ENCODE results near the gene CAV2. TPM values are rescaled to one million over a fixed set of nuclear protein-coding genes. Genes with fewer than 3 reads are reported as not detected.

The CAV2 gene
- total RNA-seq, 1 experiment from 2014 or later = 76.6 TPM

DNA sequence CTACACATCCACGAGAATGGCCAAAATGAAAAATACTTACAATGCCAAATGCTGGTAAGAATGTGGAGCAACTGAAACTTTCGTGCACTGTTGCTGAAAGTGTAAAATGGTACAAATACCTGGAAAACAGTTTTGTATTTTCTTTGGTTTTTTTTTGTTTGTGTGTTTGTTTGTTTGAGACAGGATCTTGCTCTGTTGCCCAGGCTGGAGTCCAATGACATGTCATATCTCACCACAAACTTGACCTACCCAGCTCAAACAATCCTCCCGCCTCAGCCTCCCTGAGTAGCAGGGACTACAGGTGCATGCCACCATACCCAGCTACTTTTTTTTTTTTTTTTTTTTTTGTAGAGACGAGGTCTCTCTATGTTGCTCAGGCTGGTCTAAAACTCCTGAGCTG is 35.6 kb upstream of the CAV2 start:
- no peaks in the 10 kb centered on the region for H4K20me1 ChIP-seq (ENCODE audit: low read length)
- H3K36me3 ChIP-seq (ENCODE audit: low read depth, low read length) = no peaks in the 10 kb centered on the region
- no peak for DNase-seq
- H3K27me3 ChIP-seq (ENCODE audit: low read length) = no peaks in the 10 kb centered on the region
- BruUV-seq (replicated peaks) = no TSS peak
- H3K9me3 ChIP-seq (ENCODE audit: low read length) = no peaks in the 10 kb centered on the region
- TF ChIP-seq, protein P1, sequence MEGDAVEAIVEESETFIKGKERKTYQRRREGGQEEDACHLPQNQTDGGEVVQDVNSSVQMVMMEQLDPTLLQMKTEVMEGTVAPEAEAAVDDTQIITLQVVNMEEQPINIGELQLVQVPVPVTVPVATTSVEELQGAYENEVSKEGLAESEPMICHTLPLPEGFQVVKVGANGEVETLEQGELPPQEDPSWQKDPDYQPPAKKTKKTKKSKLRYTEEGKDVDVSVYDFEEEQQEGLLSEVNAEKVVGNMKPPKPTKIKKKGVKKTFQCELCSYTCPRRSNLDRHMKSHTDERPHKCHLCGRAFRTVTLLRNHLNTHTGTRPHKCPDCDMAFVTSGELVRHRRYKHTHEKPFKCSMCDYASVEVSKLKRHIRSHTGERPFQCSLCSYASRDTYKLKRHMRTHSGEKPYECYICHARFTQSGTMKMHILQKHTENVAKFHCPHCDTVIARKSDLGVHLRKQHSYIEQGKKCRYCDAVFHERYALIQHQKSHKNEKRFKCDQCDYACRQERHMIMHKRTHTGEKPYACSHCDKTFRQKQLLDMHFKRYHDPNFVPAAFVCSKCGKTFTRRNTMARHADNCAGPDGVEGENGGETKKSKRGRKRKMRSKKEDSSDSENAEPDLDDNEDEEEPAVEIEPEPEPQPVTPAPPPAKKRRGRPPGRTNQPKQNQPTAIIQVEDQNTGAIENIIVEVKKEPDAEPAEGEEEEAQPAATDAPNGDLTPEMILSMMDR (conservative IDR thresholded peaks at IDR 0.05; ENCODE audit: low read depth, low read length) = no peak
- TF ChIP-seq EZH2phosphoT487 (IDR thresholded peaks at IDR 0.05; ENCODE audit: borderline replicate concordance, low read length) (no peak), EZH2 (IDR thresholded peaks at IDR 0.05; ENCODE audit: low read length, unreplicated experiment) (no peak)
- ATAC-seq = no peak
- H3F3A ChIP-seq (ENCODE audit: low read length, unreplicated experiment) = no peaks in the 10 kb centered on the region
- no peak overlapping the region for H2AFZ ChIP-seq (ENCODE audit: low read length)
- no peak overlapping the region for H3K4me3 ChIP-seq (ENCODE audit: low read length)
- ChIA-PET CTCF (interaction anchor here (2.1 kb wide), 1 partner anchor 63 kb away, joined by 10 read pairs; no protein-coding TSS in a partner anchor), POLR2A (ENCODE audit: unreplicated experiment) (no interaction called here)
- no peak overlapping the region for H3K9ac ChIP-seq (ENCODE audit: low read length)
- H3K27ac ChIP-seq (ENCODE audit: low read length) = peak overlapping the region; percentile 75
- peaks cover 41% of the 10 kb centered on the region for H3K4me1 ChIP-seq (ENCODE audit: insufficient read depth, low read length)
- no peaks in the 10 kb centered on the region for H3K9me2 ChIP-seq (replicated peaks; ENCODE audit: low read length)
- H3K4me2 ChIP-seq (ENCODE audit: low read length) = no peak overlapping the region
- intact Hi-C loops (cut with micrococcal nuclease) = loop anchor here (2.0 kb wide), 1 partner anchor 35 kb away; the partner anchor contains the start of gene CAV2
- H3K79me2 ChIP-seq (ENCODE audit: low read length) = no peaks in the 10 kb centered on the region

DNA sequence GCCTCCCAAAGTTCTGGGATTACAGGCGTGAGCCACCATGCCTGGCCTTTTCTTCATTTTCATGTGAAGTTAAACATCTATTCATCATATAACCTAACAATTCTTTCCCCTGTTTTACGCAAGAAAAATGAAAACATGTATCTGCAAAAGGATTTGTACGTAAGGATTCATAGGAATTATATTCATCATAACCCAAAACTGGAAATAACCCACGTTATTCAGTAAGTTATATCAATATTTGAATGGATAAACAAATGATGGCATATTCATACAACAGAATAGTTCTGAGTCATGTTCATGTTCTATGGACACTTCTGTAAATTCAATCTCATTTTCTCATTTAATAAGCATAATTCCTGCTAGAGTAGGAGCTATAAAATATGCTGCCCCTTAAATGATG is 35.2 kb upstream of the CAV2 start:
- Histone ChIP-seq H3K36me3 (ENCODE audit: low read depth, low read length) (no peaks in the 10 kb centered on the region), H3K27me3 (ENCODE audit: low read length) (no peaks in the 10 kb centered on the region), H4K20me1 (ENCODE audit: low read length) (no peaks in the 10 kb centered on the region), H3K79me2 (ENCODE audit: low read length) (no peaks in the 10 kb centered on the region), H3K9ac (ENCODE audit: low read length) (peak overlapping the region; percentile 18; the same call in 1 of the 2 replicates), H3K4me2 (ENCODE audit: low read length) (no peak overlapping the region), H2AFZ (ENCODE audit: low read length) (no peak overlapping the region), H3K4me1 (ENCODE audit: insufficient read depth, low read length) (peaks cover 41% of the 10 kb centered on the region), H3K4me3 (ENCODE audit: low read length) (no peak overlapping the region), H3K9me3 (ENCODE audit: low read length) (no peaks in the 10 kb centered on the region), H3K9me2 (replicated peaks; ENCODE audit: low read length) (no peaks in the 10 kb centered on the region), H3F3A (ENCODE audit: low read length, unreplicated experiment) (no peaks in the 10 kb centered on the region), H3K27ac (ENCODE audit: low read length) (peak overlapping the region; percentile 75)
- ATAC-seq = peak; percentile 49
- peak; percentile 53 for DNase-seq
- TF ChIP-seq, protein P1 (conservative IDR thresholded peaks at IDR 0.05; ENCODE audit: low read depth, low read length) = no peak
- TF ChIP-seq EZH2phosphoT487 (IDR thresholded peaks at IDR 0.05; ENCODE audit: borderline replicate concordance, low read length) (no peak), EZH2 (IDR thresholded peaks at IDR 0.05; ENCODE audit: low read length, unreplicated experiment) (no peak)
- ChIA-PET CTCF (interaction anchor here (2.1 kb wide), 1 partner anchor 62 kb away, joined by 10 read pairs; no protein-coding TSS in a partner anchor), POLR2A (ENCODE audit: unreplicated experiment) (interaction anchor here (1.1 to 1.2 kb wide), 2 partner anchors 35 to 62 kb away, joined by 5 to 9 read pairs; partner anchors contain the start of gene CAV2)
- no TSS peak for BruUV-seq (replicated peaks)
- intact Hi-C loops (cut with micrococcal nuclease) = loop anchor here (2.0 kb wide), 1 partner anchor 34 kb away; the partner anchor contains the start of gene CAV2

DNA sequence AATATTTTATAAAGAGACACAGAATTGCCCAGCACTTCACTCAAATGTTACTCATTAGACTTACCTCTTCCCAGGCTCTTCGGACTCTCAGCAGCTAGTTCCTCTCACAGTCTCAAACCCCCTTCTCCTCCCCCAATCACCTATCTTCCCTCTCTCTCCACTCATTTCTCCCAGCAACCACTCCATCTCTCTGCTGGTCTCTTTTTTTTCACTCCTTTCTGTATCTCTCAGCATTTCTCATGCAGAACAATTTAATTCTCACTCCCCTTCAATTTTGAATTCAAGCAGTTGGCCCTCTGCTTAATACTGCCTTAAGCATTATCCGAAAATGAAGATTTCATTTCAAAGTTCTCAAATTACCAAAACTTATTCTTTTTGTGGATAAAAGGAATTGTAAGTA is 34.4 kb upstream of the CAV2 start:
- Histone ChIP-seq H3K79me2 (ENCODE audit: low read length) (no peaks in the 10 kb centered on the region), H2AFZ (ENCODE audit: low read length) (no peak overlapping the region), H3K9me3 (ENCODE audit: low read length) (no peaks in the 10 kb centered on the region), H3K4me1 (ENCODE audit: insufficient read depth, low read length) (peaks cover 41% of the 10 kb centered on the region), H3K4me2 (ENCODE audit: low read length) (peak overlapping the region; percentile 37; the same call in 1 of the 2 replicates), H3K4me3 (ENCODE audit: low read length) (no peak overlapping the region), H3K27ac (ENCODE audit: low read length) (peak overlapping the region; percentile 75), H3K9ac (ENCODE audit: low read length) (peak overlapping the region; percentile 18), H3K9me2 (replicated peaks; ENCODE audit: low read length) (no peaks in the 10 kb centered on the region), H3K36me3 (ENCODE audit: low read depth, low read length) (no peaks in the 10 kb centered on the region), H3K27me3 (ENCODE audit: low read length) (no peaks in the 10 kb centered on the region), H3F3A (ENCODE audit: low read length, unreplicated experiment) (no peaks in the 10 kb centered on the region), H4K20me1 (ENCODE audit: low read length) (no peaks in the 10 kb centered on the region)
- BruUV-seq (replicated peaks) = no TSS peak
- ATAC-seq (no peak), DNase-seq (no peak)
- intact Hi-C loops (cut with micrococcal nuclease) = loop anchor here (2.0 kb wide), 1 partner anchor 34 kb away; the partner anchor contains the start of gene CAV2
- ChIA-PET POLR2A (ENCODE audit: unreplicated experiment) (interaction anchor here (0.5 to 1.2 kb wide), 4 partner anchors 34 to 210 kb away, joined by 3 to 10 read pairs (median 7); partner anchors contain the start of gene CAV2), CTCF (interaction anchor here (2.1 kb wide), 1 partner anchor 62 kb away, joined by 10 read pairs; no protein-coding TSS in a partner anchor)
- TF ChIP-seq EZH2phosphoT487 (IDR thresholded peaks at IDR 0.05; ENCODE audit: borderline replicate concordance, low read length) (no peak), EZH2 (IDR thresholded peaks at IDR 0.05; ENCODE audit: low read length, unreplicated experiment) (no peak)
- TF ChIP-seq, protein P1 (conservative IDR thresholded peaks at IDR 0.05; ENCODE audit: low read depth, low read length) = no peak

All from PC-3 (cell line).